ENCODE data around the gene ARHGAP15. TPM values are rescaled to one million over a fixed set of nuclear protein-coding genes. Genes with fewer than 3 reads are reported as not detected.

ARHGAP15 gene
- total RNA-seq, 4 donors from 2014 or later: 1.7 to 16.8 (median 3.7) TPM

- DNase-seq: no peak
- no peaks in the 10 kb centered on the region for H3K9me3 ChIP-seq
- no peak overlapping the region for H3K4me3 ChIP-seq
- intact Hi-C loops (cut with DNase I): no loop called here
- H3K4me1 ChIP-seq: no peaks in the 10 kb centered on the region
- H3K36me3 ChIP-seq: no peaks in the 10 kb centered on the region
- no peaks in the 10 kb centered on the region for H3K27me3 ChIP-seq
- no peak overlapping the region for H3K27ac ChIP-seq
- no peak for TF ChIP-seq CTCF (IDR thresholded peaks at IDR 0.05)
- no peak for TF ChIP-seq POLR2A (IDR thresholded peaks at IDR 0.05)
- 63 to 68% methylated on average over 2 of the region's 2 CpGs for WGBS, 2 donors
Observed at GRCh38 chr2:143246246-143246645, 117.0 kb downstream of the ARHGAP15 start.

GRCh38 chr2:143246815-143247744 lies 117.9 kb downstream of the ARHGAP15 start:
- no peak for DNase-seq

GRCh38 chr2:143248631-143249030 lies 119.4 kb downstream of the ARHGAP15 start:
- DNase-seq: no peak
- Histone ChIP-seq H3K9me3 (no peaks in the 10 kb centered on the region), H3K27me3 (no peaks in the 10 kb centered on the region), H3K4me3 (no peak overlapping the region), H3K36me3 (no peaks in the 10 kb centered on the region), H3K27ac (no peak overlapping the region), H3K4me1 (no peaks in the 10 kb centered on the region)
- 73 to 76% methylated on average over 5 of the region's 5 CpGs for WGBS, 2 donors
- intact Hi-C loops (cut with DNase I): no loop called here
- TF ChIP-seq CTCF (IDR thresholded peaks at IDR 0.05): no peak
- no peak for TF ChIP-seq POLR2A (IDR thresholded peaks at IDR 0.05)

More at GRCh38 chr2:143246815-143247744, 117.9 kb downstream of the ARHGAP15 start:
- TF ChIP-seq CTCF (IDR thresholded peaks at IDR 0.05) (no peak), POLR2A (IDR thresholded peaks at IDR 0.05) (no peak)
- Histone ChIP-seq H3K4me3 (no peak overlapping the region), H3K27ac (no peak overlapping the region), H3K36me3 (no peaks in the 10 kb centered on the region), H3K4me1 (no peaks in the 10 kb centered on the region), H3K9me3 (no peaks in the 10 kb centered on the region), H3K27me3 (no peaks in the 10 kb centered on the region)
- 69 to 76% methylated on average over 7 to 9 of the region's 10 CpGs for WGBS, 2 donors
- intact Hi-C loops (cut with DNase I): no loop called here

- Histone ChIP-seq H3K27ac (no peak overlapping the region), H3K4me3 (no peak overlapping the region), H3K4me1 (no peaks in the 10 kb centered on the region), H3K27me3 (no peaks in the 10 kb centered on the region), H3K9me3 (no peaks in the 10 kb centered on the region), H3K36me3 (no peaks in the 10 kb centered on the region)
- no peak for DNase-seq
- TF ChIP-seq CTCF (IDR thresholded peaks at IDR 0.05): no peak
- no peak for TF ChIP-seq POLR2A (IDR thresholded peaks at IDR 0.05)
- WGBS, 2 donors: 82 to 90% methylated on average over 2 of the region's 2 CpGs
- intact Hi-C loops (cut with DNase I): loop anchor here (10.0 kb wide), 1 partner anchor 217 kb away; no protein-coding TSS in a partner anchor
Observed at GRCh38 chr2:143251681-143252080, 122.5 kb downstream of the ARHGAP15 start.

GRCh38 chr2:143252138-143252907 lies 123.1 kb downstream of the ARHGAP15 start:
- intact Hi-C loops (cut with DNase I): loop anchor here (10.0 kb wide), 1 partner anchor 218 kb away; no protein-coding TSS in a partner anchor
- Histone ChIP-seq H3K27me3 (no peaks in the 10 kb centered on the region), H3K4me1 (no peaks in the 10 kb centered on the region), H3K36me3 (no peaks in the 10 kb centered on the region), H3K4me3 (no peak overlapping the region), H3K27ac (no peak overlapping the region), H3K9me3 (no peaks in the 10 kb centered on the region)
- 80 to 88% methylated on average over 5 of the region's 5 CpGs for WGBS, 2 donors
- TF ChIP-seq POLR2A (IDR thresholded peaks at IDR 0.05) (no peak), CTCF (IDR thresholded peaks at IDR 0.05) (no peak)
- DNase-seq: no peak

Measured in esophagus squamous epithelium (tissue), 5 donors.